IPS-NIHi7 (cell line): ENCODE measurements around the gene HOXB4.
A peak's percentile ranks its signal among the peaks of the same experiment; 100 is the strongest.

ENCODE experiments used
- DNase-seq: peaks from one replicate; pipeline ENCODE4 v3.0.0; 2012; ENCODE audit warnings: mixed read lengths; ENCODE audit errors: extremely low spot score

Gene HOXB4

DNA sequence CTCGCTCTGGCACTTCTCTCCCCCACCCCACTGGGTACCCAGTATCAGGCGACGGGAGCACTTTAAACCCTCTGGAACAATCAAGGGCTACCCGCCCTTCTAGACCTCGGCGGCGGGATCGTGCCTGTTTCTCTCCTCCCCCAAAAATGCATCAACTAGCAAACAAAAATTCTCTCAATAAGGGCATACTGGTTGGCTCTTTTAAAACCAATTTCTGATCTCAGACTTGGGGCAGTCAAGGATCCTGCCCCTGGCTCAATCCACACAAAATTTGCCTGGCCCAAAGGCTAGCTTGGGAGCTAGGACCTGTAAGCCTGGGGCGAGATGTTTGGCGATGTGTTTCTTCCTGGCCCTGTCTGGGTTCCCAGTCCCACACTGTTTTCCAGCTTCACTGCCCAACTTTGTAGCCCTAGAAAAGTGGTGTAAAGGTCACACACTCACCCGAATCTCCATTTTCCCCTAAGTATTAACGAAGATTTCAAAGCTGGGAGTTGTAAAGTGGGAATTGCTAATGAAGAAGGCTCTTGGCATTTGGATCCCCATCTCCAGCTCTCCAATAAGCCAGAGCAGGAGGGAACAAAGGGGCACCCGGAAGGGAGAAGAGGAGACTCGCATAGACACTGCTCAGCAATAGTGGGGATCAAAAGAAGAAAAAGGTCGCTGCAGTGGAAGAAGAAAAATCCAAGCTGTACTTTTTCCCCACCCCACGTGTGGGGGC is 18.9 kb downstream of the HOXB4 start:
- DNase-seq: no peak

DNA sequence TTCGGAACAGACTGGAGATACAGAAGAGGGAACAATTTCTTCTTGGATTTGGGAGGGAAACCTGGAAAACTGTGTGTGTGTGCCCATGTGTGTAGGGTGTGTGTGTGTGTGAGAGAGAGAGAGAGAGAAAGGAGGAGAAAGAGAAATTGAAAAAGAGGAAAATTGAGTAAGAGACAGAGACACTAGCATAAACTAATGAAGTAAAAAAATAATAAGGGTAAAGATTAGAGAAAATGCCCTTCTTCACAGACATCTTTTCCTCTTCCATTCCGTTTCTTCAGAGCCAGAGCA is 19.4 kb downstream of the HOXB4 start:
- no peak for DNase-seq

DNA sequence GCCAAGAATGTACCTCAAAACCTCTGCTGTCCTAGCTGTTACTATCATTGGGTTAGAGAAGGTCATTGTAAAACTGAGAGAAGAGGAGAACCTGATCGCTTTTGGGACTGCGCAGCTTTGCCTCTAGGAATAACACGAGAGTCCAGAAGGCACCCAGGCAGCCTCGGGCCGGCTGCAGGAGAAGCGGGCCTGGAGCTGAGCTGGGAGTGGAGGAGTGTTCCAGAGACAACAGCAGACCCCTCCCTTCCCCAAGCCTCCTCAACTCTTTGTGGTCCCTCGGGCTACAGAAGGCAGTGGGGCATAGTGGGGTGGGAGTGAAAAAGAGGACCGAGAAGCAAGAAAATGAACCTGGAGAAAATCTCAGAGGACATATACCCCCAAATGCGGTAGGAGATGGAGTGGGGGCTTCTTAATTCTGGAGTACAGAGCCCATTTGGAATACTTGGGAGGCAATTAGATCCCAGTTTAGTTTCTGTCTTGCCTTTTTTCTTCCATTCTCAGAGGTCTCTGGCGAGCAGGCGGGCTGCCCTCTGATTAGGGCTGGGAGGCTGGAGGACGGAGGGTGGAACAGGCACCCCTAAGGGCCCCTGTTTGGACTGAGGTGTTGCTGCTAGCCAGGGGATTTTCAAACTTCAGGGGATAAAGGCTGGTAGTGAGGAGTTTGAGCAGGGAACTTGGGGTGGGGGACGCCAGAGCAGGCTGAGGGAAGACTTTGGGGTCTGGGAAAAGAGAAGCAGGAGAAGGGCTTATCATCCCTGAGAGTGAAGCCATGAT is 19.9 kb downstream of the HOXB4 start:
- DNase-seq: no peak

DNA sequence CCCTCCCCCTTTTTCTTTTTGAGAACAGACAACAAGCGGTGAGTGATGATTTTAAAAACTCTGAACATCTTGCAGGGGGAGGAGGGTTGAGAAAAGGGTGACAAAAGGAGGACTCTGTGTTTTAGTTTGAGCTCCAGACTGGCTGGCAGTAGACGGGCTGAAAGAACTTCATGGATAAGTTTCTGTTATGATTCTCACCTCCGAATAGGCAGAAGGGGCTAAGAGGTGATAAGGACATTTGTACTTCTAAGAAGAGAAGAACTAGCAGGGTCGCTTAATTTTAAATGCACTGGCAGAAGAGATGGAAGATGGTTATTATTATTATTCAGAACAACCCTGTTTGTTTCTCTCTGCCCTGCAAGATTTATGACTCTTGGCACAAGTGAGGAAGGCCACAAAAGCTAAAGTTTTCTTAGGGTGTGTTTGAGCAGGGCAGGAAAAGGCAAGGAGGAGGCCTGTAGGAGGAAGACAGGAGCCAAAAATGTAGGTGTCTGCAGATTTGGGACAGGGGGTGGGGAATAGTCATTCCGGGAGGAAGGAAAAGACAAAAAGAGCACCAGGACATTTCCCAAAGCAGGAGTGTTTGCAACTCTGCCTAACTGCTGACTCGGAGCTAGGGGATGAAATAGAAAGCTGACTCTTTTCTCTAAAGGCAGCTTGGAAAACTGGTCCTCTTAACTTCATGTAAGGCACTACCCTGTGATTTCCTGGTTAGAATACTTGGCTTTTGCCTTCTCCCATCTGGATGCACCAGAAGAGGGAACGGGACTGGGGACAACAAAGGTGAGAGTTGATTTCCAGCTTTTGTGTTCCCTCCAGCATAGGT is 21.4 kb downstream of the HOXB4 start:
- no peak for DNase-seq

DNA sequence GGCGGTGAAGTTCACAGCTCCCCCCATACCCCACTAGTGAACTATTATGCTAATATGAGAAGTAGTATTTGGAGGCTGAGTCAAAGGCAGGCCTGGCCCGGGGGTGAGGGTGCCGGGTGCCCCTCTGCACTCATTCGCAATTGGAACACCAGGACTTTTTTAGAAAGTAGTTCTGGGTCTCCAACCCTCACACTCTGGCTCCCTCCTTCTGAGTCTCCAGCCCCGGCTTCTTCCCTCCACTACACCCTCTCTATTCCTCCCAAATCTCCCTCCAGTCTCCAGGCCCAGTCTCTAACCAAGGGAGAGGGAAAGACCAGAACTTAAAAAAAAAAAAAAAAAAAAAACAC is 21.9 kb downstream of the HOXB4 start:
- no peak for DNase-seq

- DNase-seq: no peak
Measured at GRCh38 chr17:48555258-48556228, 22.6 kb downstream of the HOXB4 start.

- DNase-seq: no peak
Measured at GRCh38 chr17:48554412-48555257, 23.5 kb downstream of the HOXB4 start.

GRCh38 chr17:48553826-48554225 is 24.3 kb downstream of the HOXB4 start:
- DNase-seq: no peak

DNA sequence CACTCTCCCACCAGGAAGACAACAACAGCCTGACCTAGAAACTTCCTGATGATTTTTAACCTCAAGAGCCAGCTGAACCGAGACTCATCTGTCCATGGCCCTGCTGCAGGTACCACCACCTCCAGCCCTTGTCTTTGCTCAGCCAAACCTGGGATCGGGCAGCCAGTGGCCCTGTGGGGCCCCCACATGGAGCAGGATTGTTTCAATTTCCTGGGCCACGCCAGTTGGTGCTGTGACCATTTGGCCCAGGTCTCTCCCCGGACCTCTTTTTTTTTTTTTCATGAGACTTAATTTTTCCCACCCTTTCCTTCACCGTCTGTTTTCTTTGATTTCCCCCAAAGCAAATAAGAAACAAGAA is 25.0 kb downstream of the HOXB4 start:
- no peak for DNase-seq

- no peak for DNase-seq
Measured at GRCh38 chr17:48552466-48553189, 25.5 kb downstream of the HOXB4 start.

DNA sequence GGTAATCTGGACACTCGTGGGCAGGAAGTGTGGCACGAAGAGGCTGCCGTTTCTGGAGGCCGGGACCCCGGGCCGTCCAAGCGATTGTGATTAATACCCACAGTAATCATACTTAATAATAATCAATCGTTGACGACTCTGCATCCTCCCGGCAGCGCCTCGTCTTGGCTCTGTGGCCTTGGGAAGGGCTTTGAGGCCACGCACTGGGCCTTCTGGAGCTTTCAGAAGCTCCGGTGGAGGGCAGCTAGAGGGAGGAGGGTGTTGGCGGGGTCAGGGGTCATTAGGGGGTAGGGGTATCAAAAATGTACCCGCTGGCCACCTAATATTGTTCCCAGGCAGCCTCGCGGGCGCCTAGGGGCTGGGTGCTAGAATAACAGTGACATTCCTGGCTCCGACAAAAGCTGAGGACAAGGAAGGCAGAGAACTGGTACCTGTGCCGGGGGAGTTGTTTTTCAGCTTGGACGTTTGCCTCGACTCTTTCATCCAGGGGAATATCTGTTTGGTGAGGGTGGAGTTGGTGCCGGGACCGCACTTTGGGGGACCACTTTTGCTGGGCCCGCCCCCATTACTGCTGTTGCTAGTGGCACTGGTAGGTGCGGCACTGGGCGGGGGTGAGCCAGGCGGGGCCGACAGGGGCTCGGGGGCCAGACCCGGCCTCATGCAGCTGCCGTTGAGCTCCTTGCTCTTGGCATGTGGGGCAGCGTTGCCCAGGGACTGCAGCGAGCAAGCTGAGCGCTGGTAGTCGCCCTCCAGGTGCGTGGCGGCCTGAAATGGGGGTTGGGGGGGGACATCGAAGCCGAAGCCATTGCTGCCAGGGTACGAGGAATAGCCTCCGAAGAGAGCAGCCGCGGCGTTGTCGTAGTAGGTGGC is 26.3 kb downstream of the HOXB4 start:
- DNase-seq: no peak

- DNase-seq: no peak
Measured at GRCh38 chr17:48551214-48551555, 27.0 kb downstream of the HOXB4 start.

GRCh38 chr17:48550502-48551213 is 27.5 kb downstream of the HOXB4 start:
- DNase-seq: peak; percentile 68

DNA sequence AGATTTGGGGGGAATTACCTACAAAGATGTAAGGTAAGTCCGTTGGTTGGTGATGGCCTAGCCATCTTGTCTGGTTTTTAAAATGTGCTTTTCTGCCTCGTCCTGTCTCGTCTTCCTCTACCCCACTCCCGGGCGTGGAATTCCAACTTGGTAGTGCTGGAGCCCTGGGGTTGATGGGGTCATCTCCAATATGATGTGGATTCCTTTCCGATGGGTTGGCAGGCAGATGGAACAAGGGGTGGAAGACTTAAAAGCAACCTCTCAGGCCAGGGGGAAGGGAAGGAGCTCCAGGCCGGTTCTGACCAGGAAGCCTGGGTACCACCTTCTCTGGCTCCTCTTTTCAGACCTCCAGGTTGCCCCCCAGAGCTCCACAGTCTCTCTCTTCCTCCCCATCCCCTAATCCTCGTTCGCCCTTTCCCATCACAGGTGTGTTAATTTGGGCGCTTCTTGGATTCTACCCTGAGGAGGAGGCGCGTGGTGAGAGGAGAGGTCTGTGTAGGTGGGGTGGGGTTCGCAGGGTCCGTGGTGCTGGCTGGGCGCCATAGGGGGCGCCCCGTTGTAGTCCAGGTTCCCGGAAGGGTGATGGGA is 28.1 kb downstream of the HOXB4 start:
- DNase-seq: no peak

- DNase-seq: no peak
Measured at GRCh38 chr17:48549281-48549630, 28.9 kb downstream of the HOXB4 start.

DNA sequence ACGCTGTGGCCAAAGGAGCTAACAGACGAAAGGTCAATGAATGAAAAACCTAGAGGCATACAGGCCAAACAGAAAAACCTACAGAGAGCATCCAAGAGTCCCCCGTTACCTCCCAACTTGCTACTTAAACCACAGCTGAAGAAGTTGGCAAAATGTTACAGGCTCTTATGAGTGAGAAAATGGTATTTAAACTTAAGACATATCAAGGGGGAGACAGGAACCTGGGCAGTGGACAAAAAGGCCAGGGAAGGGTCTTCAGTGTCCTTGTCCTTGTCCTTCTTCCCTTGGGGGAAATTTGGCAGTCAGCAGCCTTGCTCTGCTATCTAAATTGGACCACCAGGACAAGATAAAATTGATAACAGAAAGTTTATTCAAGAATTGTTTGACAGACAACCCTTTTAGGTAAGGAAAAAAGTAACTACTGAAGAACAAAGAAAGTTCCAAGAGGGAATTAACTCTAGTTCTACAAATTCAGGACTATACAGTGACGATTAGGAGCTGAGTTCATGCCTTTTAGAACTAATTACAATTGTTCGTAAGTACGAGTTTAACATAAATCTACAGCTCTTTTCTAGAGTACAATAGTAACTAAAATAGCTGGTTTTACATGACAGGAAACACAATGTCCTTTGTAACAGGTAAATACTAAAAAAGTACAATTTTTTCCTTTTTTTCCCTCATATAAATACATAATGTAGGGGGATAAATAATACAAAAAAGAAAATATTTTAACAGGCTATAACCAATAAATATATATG is 29.4 kb downstream of the HOXB4 start:
- no peak for DNase-seq

DNA sequence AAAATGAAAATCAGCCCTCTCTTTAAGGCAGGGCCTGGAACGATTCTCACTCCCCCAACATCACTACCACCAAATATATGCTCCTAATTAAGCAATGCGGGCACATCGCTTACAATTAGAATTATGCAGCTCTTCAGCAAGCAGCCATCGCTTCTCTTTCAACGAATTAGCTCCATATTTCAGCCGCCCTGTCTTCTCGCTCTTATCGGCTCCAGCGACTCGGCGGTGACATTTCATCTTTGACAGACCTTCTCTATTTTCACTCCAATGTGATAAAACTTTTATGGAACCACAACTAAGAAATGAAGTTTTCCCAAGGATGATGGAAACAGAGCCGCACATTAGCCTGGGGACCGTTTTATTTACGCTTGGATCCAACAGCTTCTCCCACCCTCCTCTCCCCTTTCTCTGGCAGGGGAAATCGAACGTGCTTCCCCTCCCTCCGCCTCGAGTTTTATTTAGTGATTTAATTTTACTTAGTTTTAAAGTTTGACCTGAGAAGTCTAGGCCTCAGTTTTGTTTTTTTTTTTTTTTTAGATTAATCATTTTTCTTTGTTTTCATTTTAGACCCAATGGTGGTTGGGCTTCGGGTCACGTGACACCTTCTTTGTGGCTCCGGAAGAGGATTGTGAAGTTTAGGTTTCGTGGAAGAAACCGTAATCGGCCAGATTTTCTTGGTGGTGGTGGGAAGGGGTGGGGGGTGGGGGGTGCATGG is 30.2 kb downstream of the HOXB4 start:
- DNase-seq: no peak
